GM19372 (cell line): ENCODE results near the gene MYO1D.
"Not testable (repeated sequence)": the region's sequence is repeated elsewhere in the genome, so short reads cannot be mapped to it uniquely, and the experiment has no call there.

Experiments
- ATAC-seq: cut with Tn5 transposase; IDR thresholded peaks from one replicate; pipeline ENCODE4 v1.9.1; 2021; ENCODE audit warnings: mild to moderate bottlenecking, low read depth, moderate library complexity; ENCODE audit not compliant: unreplicated experiment

Gene MYO1D

DNA sequence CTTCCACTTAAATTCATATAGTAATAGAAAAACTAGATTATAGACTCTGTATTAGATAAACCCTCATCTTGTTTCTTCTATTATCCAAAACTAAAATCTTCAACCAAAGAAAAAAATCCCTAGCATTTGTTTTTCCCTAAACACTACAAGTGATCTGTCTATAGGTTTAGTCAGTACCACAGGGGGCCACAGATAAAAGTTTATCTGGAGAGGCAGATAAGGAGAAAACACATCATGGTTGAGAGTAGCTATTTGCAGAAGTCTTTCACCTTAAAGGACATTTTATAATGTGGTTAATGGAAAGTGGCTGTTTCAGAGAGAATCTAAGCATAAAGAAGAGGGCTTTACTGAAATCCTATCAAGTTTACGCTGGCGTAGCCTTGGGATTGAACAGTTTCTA, 230.0 kb downstream of the MYO1D start:
- no peak for ATAC-seq

DNA sequence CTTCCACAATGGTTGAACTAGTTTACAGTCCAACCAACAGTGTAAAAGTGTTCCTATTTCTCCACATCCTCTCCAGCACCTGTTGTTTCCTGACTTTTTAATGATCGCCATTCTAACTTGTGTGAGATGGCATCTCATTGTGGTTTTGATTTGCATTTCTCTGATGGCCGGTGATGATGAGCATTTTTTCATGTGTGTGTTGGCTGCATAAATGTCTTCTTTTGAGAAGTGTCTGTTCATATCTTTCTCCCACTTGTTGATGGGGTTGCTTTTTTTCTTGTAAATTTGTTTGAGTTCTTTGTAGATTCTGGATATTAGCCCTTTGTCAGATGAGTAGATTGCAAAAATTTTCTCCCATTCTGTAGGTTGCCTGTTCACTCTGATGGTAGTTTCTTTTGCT, 235.4 kb downstream of the MYO1D start:
- ATAC-seq = not testable (repeated sequence)

DNA sequence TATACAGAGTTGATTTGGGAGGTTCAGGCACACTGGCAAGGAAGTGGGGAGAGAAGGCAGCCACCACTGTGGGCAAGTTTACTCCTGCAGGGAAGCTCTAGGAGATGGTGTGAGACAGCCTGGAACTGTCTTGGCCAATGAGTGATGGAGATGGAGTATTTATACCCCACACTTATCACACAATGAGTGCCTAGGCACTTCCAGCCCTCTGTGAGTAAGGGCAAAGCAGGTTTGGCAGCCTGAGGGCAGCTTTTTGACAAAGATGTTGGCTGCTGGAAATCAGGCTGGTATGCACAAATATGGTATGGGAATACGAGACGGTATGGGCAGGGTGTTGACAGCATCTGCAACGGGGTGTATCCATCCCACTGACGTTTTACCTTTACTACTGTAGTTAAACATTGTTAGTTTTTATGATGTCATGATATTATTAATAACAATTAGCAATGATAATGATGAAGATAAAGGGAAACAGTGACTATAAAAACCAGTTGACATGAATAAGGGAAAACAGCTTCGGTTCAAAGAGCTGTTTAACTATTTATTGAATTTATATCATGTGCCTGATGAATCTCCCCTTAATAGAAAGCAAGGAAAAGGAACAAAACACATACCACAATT, 240.2 kb downstream of the MYO1D start:
- ATAC-seq = no peak

GRCh38 chr17:32634167-32634566, 242.8 kb downstream of the MYO1D start:
- ATAC-seq = no peak

GRCh38 chr17:32631341-32632096, 245.4 kb downstream of the MYO1D start:
- no peak for ATAC-seq

GRCh38 chr17:32629563-32630190, 247.2 kb downstream of the MYO1D start:
- ATAC-seq = no peak

GRCh38 chr17:32628271-32629044, 248.5 kb downstream of the MYO1D start:
- ATAC-seq = no peak

GRCh38 chr17:32627239-32627996, 249.5 kb downstream of the MYO1D start:
- ATAC-seq = no peak

- ATAC-seq = no peak
Observed at GRCh38 chr17:32626379-32626791, 250.5 kb downstream of the MYO1D start.

- ATAC-seq = no peak
Observed at GRCh38 chr17:32625971-32626370, 251.0 kb downstream of the MYO1D start.

- no peak for ATAC-seq
Observed at GRCh38 chr17:32623196-32623595, 253.7 kb downstream of the MYO1D start.

- no peak for ATAC-seq
Observed at GRCh38 chr17:32622540-32622939, 254.4 kb downstream of the MYO1D start.

DNA sequence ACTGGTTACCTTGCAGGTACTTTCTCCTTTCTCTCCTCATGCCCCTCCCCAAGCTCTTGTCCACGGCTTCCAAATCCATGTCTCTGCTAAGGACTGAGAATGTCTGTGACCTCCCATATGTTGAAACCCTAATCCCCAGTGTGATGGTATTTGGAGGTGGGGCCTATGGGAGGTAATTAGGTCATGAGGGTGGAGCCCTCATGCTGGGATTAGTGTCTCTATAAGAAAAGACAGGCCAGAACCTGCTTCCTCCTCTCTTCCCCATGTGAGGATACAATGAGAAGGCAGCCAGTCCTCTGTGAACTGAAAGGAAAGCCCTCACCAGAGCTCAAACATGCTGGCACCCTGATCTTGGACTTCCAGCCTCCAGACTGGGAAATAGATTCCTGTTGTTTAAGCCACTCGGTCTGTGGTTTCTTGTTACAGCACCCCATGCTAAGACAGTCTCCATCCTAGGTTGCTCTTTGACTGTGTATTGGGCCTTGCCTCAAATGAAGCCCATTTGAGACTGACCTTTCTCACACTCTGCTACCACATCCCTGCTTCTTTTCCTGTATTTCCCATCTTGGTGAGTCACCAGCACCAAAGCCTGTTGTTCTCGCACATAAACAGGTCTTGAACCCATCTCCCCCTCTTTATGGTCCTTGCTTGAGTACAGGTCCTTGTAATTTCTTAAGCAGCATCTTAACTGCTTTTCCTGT, 255.2 kb downstream of the MYO1D start:
- no peak for ATAC-seq

GRCh38 chr17:32615326-32615725, 261.6 kb downstream of the MYO1D start:
- no peak for ATAC-seq

DNA sequence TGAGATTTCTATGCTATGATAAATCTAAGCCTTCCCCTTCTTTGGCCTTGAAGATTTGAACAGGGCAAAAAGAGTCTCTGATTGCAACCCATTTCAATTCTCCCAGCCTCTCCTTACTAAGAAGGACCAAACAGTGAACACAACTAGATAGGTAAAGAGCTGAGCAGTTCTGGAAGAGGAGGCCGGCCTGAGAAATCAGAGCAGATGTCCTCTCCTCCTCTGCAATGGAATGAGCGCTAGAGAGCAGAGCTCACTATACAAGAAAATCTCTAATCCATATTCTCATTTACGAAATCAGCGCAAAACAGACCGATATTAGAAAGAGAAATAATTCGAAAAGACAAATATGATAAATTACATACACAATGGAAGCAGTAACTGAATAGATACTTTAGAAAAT, 266.0 kb downstream of the MYO1D start:
- no peak for ATAC-seq

DNA sequence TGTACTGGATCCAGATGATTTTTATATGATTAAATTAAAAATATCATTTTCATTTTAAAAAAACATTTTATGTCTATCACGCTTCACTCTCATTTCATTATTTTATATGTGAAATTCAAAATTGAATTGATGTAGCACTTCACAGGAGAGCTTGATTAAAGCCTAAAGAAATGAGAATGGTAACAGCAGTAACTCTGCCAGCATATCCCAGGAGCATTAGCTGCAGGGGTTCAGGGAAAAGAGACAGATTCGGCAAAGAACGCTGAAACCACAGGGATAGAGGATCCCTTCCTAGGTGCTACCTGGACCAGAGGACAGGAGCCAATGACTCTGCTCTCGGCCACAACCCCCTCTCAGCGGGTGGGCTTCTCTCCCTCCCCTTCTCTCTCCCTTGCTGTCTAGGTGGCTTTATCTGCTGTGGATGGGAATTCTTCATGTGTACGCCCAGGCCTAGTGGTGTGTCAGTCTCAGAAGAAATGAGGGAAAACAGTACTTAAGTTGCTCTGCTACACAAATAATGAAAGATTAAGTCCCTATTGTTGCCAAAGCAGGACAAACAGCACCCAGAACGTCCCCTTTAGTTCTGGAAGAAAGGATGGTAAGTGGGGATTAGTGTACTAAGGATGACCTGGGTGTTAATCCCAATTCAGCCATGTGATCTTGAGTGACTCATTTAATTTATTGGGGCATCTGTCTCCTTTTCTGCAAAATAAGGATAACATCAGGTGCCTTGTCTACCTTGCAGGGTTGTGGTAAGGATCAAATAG, 266.9 kb downstream of the MYO1D start:
- ATAC-seq = no peak

DNA sequence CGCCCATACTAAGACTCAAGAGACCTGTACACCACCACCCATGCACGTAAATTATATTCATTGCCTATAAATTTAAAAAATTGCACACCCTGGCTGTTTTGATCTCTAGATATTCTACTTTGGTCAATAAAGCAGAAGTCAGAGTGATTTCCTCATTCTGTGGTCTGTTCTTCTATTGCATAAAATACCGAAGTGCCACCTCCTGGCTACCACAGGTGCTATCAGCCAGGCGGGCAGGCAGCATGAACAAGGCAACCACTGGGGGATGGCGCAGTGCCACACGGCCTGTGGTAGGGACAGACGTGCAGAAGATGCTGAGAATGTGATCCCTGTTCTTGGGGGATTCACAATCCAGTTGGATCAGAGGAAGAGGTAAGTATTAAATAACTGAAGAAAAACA, 267.8 kb downstream of the MYO1D start:
- ATAC-seq = no peak

DNA sequence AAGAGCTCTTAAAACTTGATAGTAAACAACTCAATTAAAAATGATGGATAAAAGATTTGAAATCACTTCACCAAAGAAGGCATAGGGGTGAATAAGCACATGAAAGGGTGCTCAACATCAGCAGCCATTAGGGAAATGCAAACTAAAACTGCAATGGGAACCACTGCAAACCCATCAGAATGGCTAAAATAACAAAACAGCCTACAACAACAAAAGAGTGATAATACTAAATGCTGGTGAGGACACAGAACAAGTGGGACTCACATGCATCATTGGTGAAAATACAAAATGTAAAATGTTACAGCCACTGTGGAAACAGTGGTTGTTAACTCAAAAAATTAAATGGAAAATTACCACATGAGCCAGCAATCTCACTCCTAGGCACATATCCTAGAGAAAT, 268.7 kb downstream of the MYO1D start:
- no peak for ATAC-seq

- ATAC-seq = no peak
Observed at GRCh38 chr17:32604966-32605365, 272.0 kb downstream of the MYO1D start.
